ENCODE results near the gene BBS9. TPM values are rescaled to one million over a fixed set of nuclear protein-coding genes. Genes with fewer than 3 reads are reported as not detected.

BBS9 gene
- total and polyA plus RNA-seq, 2 of the 4 experiments (the other 2 are of a cell fraction): 7.9 to 9.5 TPM

- POLR2A ChIA-PET (ENCODE audit: unreplicated experiment): no interaction called here
- H3K4me3 ChIP-seq (ENCODE audit: insufficient read depth, low read depth, low read length): no peak overlapping the region
- H2BK15ac ChIP-seq (ENCODE audit: low read depth, low read length): no peak overlapping the region; the same call in 2 of the 3 replicates
- BruUV-seq (replicated peaks): no TSS peak
- 100% methylated on average over 1 of the region's 7 CpGs; no CpG with 5 or more reads in 1 of the 2 experiments for WGBS, 2 experiments (ENCODE audit: extremely low coverage in 2 of 2, insufficient read length in 1 of 2)
- in situ Hi-C loops (cut with MboI; ENCODE audit: low sequenced_read_pairs): no loop called here
- intact Hi-C loops (cut with micrococcal nuclease): no loop called here
- ATAC-seq (ENCODE audit: low read depth) (peak; percentile 84), DNase-seq (peak; percentile 68)
- H3K9me1 ChIP-seq (ENCODE audit: insufficient read depth, low read length): 0 out of 2 replicates have a peak, but pooled peaks cover 8% of the 10 kb centered on the region
- H4K91ac ChIP-seq (ENCODE audit: insufficient read depth, low read depth, low read length): peak overlapping the region; percentile 16; the same call in 1 of the 2 replicates
- peak overlapping the region; percentile 61 for H3K4ac ChIP-seq (ENCODE audit: low read depth, low read length)
- peaks cover 2% of the 10 kb centered on the region; the same call in 1 of the 2 replicates for H3K4me1 ChIP-seq (ENCODE audit: control insufficient read depth, insufficient read depth, low read length)
- H3K56ac ChIP-seq (ENCODE audit: extremely low read depth, insufficient read depth, low read length): no peak overlapping the region
- H3K14ac ChIP-seq (replicated peaks; ENCODE audit: low read depth, low read length): peak overlapping the region; percentile 48; the same call in 1 of the 2 replicates
- H3K4me2 ChIP-seq (ENCODE audit: low read depth, low read length): no peak overlapping the region
- CTCF ChIA-PET: no interaction called here
- dilution Hi-C loops (cut with HindIII; ENCODE audit: low sequenced_read_pairs, unreplicated experiment): no loop called here
- peak overlapping the region; percentile 65; the same call in 1 of the 2 replicates for H2BK20ac ChIP-seq (ENCODE audit: low read depth, low read length)
- H3K27me3 ChIP-seq (ENCODE audit: control insufficient read depth, insufficient read depth, low read length): no peaks in the 10 kb centered on the region
- no peaks in the 10 kb centered on the region for H4K20me1 ChIP-seq (ENCODE audit: insufficient read depth, low read length)
- H3K23ac ChIP-seq (ENCODE audit: low read depth, low read length): no peak overlapping the region
- peak overlapping the region; percentile 54; the same call in 1 of the 2 replicates for H2AK5ac ChIP-seq (ENCODE audit: low read depth, low read length)
- H2BK120ac ChIP-seq (ENCODE audit: low read depth, low read length): peak overlapping the region; percentile 50; the same call in 1 of the 2 replicates
- H4K8ac ChIP-seq (ENCODE audit: low read depth in 2 of 2, low read length in 2 of 2): peak overlapping the region in 1 of 2 experiments; percentile 20; a peak in 1 of 4 replicates
- H3K36me3 ChIP-seq (ENCODE audit: control insufficient read depth, insufficient read depth, low read length): no peaks in the 10 kb centered on the region
- no peaks in the 10 kb centered on the region for H3K9me3 ChIP-seq (ENCODE audit: control insufficient read depth, insufficient read depth, low read length)
- no peak overlapping the region for H3K9ac ChIP-seq (ENCODE audit: low read depth, low read length)
- no peak overlapping the region for H2AFZ ChIP-seq (replicated peaks; ENCODE audit: low read length, poor library complexity)
- peak overlapping the region; percentile 4 for H2BK5ac ChIP-seq (ENCODE audit: low read depth, low read length, poor library complexity, severe bottlenecking)
- no peak overlapping the region for H4K5ac ChIP-seq (ENCODE audit: low read depth, low read length)
- H3K18ac ChIP-seq (ENCODE audit: low read depth, low read length): no peak overlapping the region
- H3K27ac ChIP-seq (ENCODE audit: insufficient read depth, low read length): no peak overlapping the region
- no peak overlapping the region for H2AK9ac ChIP-seq (replicated peaks; ENCODE audit: low read depth, low read length, poor library complexity)
- no peaks in the 10 kb centered on the region for H3K79me1 ChIP-seq (ENCODE audit: low read depth in 1 of 2, low read length in 2 of 2)
- TF ChIP-seq BHLHE40 (IDR thresholded peaks at IDR 0.05; ENCODE audit: low read depth, low read length): no peak
- TF ChIP-seq ELK1 (IDR thresholded peaks at IDR 0.05; ENCODE audit: borderline replicate concordance, low read depth, low read length): no peak
- TF ChIP-seq CTCF (conservative IDR thresholded peaks at IDR 0.05; ENCODE audit: low read depth, low read length): no peak
- no peak for TF ChIP-seq RCOR1 (IDR thresholded peaks at IDR 0.05; ENCODE audit: insufficient replicate concordance, low read length)
- no peak for TF ChIP-seq MAZ (IDR thresholded peaks at IDR 0.05; ENCODE audit: borderline replicate concordance, low read depth, low read length)
- no peak for TF ChIP-seq POLR2A (IDR thresholded peaks at IDR 0.05; ENCODE audit: low read depth, low read length)
- TF ChIP-seq MXI1 (IDR thresholded peaks at IDR 0.05; ENCODE audit: borderline replicate concordance, low read depth, low read length): no peak
- TF ChIP-seq CHD1 (IDR thresholded peaks at IDR 0.05; ENCODE audit: low read depth, low read length): no peak
- TF ChIP-seq CEBPB (IDR thresholded peaks at IDR 0.05; ENCODE audit: low read depth, low read length): no peak
- no peak for TF ChIP-seq NFE2L2 (IDR thresholded peaks at IDR 0.05; ENCODE audit: low read depth, low read length)
- no peak for TF ChIP-seq FOS (IDR thresholded peaks at IDR 0.05; ENCODE audit: low read depth, low read length)
- TF ChIP-seq RAD21 (IDR thresholded peaks at IDR 0.05; ENCODE audit: low read length): no peak
- TF ChIP-seq RFX5 (IDR thresholded peaks at IDR 0.05; ENCODE audit: low read depth, low read length): no peak
- no peak for TF ChIP-seq MAFK (IDR thresholded peaks at IDR 0.05; ENCODE audit: low read depth, low read length)
These were observed 520.4 kb downstream of the BBS9 start for GRCh38 chr7:33649476-33650441.
